ENCODE results near the gene PLEKHA4.

The PLEKHA4 gene

DNA sequence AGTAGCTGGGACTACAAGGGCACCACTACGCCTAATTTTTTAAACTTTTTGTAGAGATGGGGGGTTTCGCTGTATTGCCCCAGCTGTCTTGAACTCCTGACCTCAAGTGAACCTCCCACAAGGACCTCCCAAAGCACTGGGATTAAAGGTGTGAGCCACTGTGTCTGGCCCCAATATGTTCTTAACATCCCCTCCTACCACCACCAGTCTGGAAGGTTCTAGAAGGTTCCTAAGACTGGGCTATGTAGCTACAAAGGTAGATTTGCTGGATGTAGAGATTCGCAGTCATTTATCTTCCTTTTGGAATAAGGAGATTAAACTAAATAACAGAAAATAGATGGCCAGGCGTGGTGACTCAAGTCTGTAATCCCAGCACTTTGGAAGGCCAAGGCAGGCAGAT is 37.5 kb downstream of the PLEKHA4 start:
- no peaks in the 10 kb centered on the region for H3K9me3 ChIP-seq (ENCODE audit: control insufficient read depth, low read length)
- peaks cover 8% of the 10 kb centered on the region for H3K4me1 ChIP-seq (ENCODE audit: control insufficient read depth, insufficient read depth, low read length)
- no peaks in the 10 kb centered on the region for H3K27me3 ChIP-seq (ENCODE audit: control insufficient read depth, insufficient read depth, low read length)
- no peak overlapping the region for H3K4me3 ChIP-seq (ENCODE audit: low read length)
- no peaks in the 10 kb centered on the region for H3K36me3 ChIP-seq (ENCODE audit: control insufficient read depth, insufficient read depth, low read length)
- no peak overlapping the region for H3K9ac ChIP-seq (ENCODE audit: low read length)

DNA sequence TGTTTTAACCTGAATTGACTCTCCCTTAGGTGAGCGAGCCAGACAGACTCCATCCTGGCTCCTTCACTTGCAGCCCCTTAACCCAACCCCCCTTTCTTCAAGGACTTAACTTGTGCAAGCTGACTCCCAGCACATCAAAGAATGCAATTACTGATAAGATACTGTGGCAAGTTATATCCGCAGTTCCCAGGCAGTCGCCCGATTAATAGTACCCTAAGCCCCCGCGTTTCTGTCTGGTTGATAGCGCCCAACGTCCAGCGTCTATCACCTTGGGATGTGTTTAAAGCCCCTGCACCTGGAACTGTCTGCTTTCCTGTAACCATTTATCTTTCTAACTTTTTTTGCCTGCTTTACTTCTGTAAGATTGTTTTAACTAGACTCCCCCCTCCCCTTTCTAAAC is 38.3 kb downstream of the PLEKHA4 start:
- Histone ChIP-seq H3K4me3 (ENCODE audit: low read length) (no peak overlapping the region), H3K4me1 (ENCODE audit: control insufficient read depth, insufficient read depth, low read length) (no peaks in the 10 kb centered on the region), H3K36me3 (ENCODE audit: control insufficient read depth, insufficient read depth, low read length) (no peaks in the 10 kb centered on the region), H3K9me3 (ENCODE audit: control insufficient read depth, low read length) (no peaks in the 10 kb centered on the region), H3K27me3 (ENCODE audit: control insufficient read depth, insufficient read depth, low read length) (no peaks in the 10 kb centered on the region), H3K9ac (ENCODE audit: low read length) (no peak overlapping the region)

DNA sequence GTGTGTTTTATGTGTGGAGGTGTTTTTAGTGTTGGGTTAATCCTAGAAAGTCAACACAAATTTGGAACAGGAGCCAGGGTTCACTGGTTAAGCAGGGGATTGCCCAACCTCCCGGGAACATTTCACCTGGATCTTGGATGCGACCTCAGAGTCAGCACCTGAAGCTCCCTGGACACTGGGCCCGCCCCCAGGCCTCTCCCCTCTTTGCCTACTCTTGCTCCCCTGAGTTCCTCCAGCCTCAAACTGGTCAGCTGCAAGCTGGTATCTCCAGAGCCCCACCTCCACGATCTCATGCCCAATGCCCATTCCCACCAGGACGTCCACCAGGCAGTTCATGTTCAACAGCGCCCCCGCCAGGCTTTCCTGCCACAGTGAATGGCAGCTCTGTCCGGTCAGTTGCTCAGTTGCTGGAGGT is 41.8 kb downstream of the PLEKHA4 start:
- Histone ChIP-seq H3K4me3 (ENCODE audit: low read length) (no peak overlapping the region), H3K9ac (ENCODE audit: low read length) (no peak overlapping the region), H3K9me3 (ENCODE audit: control insufficient read depth, low read length) (no peaks in the 10 kb centered on the region), H3K36me3 (ENCODE audit: control insufficient read depth, insufficient read depth, low read length) (no peaks in the 10 kb centered on the region), H3K27me3 (ENCODE audit: control insufficient read depth, insufficient read depth, low read length) (no peaks in the 10 kb centered on the region), H3K4me1 (ENCODE audit: control insufficient read depth, insufficient read depth, low read length) (no peaks in the 10 kb centered on the region)

DNA sequence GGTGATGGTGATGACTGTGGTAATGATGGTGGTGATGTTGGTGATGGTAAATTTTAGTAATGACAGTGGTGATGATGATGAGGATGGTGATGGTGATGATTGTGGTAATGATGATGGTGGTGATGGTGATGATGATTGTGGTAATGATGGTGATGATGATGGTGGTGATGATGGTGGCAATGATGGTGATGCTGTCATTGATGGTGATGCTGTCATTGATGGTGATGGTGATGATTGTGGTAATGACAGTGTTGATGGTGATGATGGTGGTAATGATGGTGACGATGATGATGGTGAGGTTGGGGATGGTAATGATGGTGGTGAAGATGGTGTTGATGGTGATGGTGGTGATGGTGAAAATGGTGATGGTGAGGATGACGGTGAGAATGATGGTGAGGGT is 45.9 kb downstream of the PLEKHA4 start:
- H3K4me3 ChIP-seq (ENCODE audit: low read length) = no peak overlapping the region
- H3K9me3 ChIP-seq (ENCODE audit: control insufficient read depth, low read length) = no peaks in the 10 kb centered on the region
- H3K9ac ChIP-seq (ENCODE audit: low read length) = no peak overlapping the region
- no peaks in the 10 kb centered on the region for H3K36me3 ChIP-seq (ENCODE audit: control insufficient read depth, insufficient read depth, low read length)
- H3K4me1 ChIP-seq (ENCODE audit: control insufficient read depth, insufficient read depth, low read length) = peaks cover 16% of the 10 kb centered on the region
- H3K27me3 ChIP-seq (ENCODE audit: control insufficient read depth, insufficient read depth, low read length) = no peaks in the 10 kb centered on the region

DNA sequence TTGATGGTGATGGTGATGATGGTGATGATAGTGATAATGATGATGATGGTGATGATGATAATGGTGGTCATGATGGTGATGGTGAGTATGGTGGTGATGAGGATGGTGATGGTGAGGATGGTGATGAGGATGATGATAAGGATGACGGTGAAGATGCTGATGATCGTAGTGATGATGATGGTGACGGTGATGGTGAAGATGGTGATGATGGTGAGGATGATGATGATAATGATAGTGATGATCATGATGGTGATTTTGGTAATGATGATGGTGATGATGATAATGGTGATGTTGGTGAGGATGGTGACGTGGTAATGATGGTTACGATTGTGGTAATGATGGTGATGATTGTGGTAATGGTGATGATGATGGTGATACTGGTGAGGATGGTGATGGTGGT is 46.8 kb downstream of the PLEKHA4 start:
- Histone ChIP-seq H3K4me1 (ENCODE audit: control insufficient read depth, insufficient read depth, low read length) (peaks cover 16% of the 10 kb centered on the region), H3K9me3 (ENCODE audit: control insufficient read depth, low read length) (no peaks in the 10 kb centered on the region), H3K9ac (ENCODE audit: low read length) (no peak overlapping the region), H3K36me3 (ENCODE audit: control insufficient read depth, insufficient read depth, low read length) (no peaks in the 10 kb centered on the region), H3K27me3 (ENCODE audit: control insufficient read depth, insufficient read depth, low read length) (no peaks in the 10 kb centered on the region), H3K4me3 (ENCODE audit: low read length) (no peak overlapping the region)

DNA sequence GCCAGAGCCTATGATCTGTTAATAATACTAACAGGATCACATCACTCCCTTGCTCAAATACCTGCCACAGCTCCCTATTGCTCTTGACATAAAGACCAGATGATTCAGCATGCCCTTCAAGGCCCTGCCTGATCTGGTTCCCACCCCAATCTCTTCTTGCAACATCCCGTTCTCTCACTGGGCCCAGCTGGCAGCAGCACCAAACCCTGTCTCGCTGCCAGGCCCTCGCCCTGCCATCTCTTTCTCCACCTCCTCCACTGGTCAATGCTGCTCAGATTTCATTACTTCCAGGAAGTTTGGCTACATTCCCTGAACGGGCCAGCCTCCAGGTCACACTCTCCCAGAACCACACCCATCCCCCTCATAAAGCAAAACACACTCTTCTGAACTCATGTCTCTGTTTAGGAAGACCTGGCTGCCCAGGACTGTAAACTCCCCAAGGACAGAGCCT is 49.0 kb downstream of the PLEKHA4 start:
- Histone ChIP-seq H3K4me3 (ENCODE audit: low read length) (no peak overlapping the region), H3K27me3 (ENCODE audit: control insufficient read depth, insufficient read depth, low read length) (no peaks in the 10 kb centered on the region), H3K4me1 (ENCODE audit: control insufficient read depth, insufficient read depth, low read length) (peaks cover 22% of the 10 kb centered on the region), H3K36me3 (ENCODE audit: control insufficient read depth, insufficient read depth, low read length) (no peaks in the 10 kb centered on the region), H3K9ac (ENCODE audit: low read length) (peak overlapping the region; percentile 18), H3K9me3 (ENCODE audit: control insufficient read depth, low read length) (no peaks in the 10 kb centered on the region)

DNA sequence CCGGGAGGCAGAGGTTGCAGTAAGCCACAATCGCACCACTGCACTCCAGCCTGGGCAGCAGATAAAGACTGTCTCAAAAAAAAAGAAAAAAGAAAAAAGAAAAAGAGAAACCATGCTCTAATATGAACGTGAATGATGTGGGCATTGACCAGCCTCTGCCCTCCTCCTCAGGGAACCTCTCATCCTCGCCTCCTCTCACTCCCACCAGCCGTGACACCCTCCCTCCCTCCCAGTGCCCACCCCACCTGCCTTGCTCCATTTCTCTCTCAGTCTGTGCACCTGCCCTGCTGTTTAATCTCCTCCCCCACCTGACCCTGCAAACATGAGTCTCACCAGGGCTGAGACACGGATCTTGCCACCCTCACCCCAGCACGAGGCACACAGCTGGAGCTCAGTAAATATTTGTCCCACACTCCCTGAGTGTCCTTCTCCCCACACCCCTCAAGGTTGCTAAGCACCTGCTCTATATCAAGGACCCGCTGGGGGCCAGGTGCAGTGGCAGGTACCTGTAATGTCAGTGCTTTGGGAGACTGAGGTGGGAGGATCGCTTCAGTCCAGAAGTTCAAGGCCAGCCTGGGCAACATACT is 50.1 kb downstream of the PLEKHA4 start:
- H3K9ac ChIP-seq (ENCODE audit: low read length) = no peak overlapping the region
- peaks cover 22% of the 10 kb centered on the region for H3K4me1 ChIP-seq (ENCODE audit: control insufficient read depth, insufficient read depth, low read length)
- no peaks in the 10 kb centered on the region for H3K27me3 ChIP-seq (ENCODE audit: control insufficient read depth, insufficient read depth, low read length)
- H3K9me3 ChIP-seq (ENCODE audit: control insufficient read depth, low read length) = no peaks in the 10 kb centered on the region
- no peaks in the 10 kb centered on the region for H3K36me3 ChIP-seq (ENCODE audit: control insufficient read depth, insufficient read depth, low read length)
- H3K4me3 ChIP-seq (ENCODE audit: low read length) = no peak overlapping the region

DNA sequence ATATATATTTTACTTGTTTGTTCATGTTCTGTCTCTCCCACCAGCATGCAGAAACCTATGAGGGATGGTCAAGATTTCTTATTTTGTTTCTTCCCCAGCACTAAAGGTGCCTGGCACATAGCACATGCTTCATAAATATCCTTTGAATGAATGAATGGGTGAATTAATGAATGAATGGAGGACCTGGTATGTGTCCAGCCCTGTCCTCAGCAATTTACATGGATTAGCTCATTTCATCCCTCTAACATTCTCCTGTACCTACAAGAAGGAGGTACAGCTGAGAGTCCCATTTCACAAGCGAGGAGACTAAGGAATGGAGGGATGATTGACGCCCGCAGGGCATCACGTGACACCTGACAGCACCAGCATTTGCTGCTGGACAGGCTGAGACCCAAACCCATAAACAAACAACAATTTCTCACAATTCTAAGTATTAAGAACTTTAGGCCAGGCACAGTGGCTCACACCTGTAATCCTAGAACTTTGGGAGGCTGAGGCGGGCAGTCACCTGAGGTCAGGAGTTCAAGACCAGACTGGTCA is 50.8 kb downstream of the PLEKHA4 start:
- no peaks in the 10 kb centered on the region for H3K27me3 ChIP-seq (ENCODE audit: control insufficient read depth, insufficient read depth, low read length)
- no peak overlapping the region for H3K9ac ChIP-seq (ENCODE audit: low read length)
- no peaks in the 10 kb centered on the region for H3K9me3 ChIP-seq (ENCODE audit: control insufficient read depth, low read length)
- H3K4me3 ChIP-seq (ENCODE audit: low read length) = no peak overlapping the region
- no peaks in the 10 kb centered on the region for H3K36me3 ChIP-seq (ENCODE audit: control insufficient read depth, insufficient read depth, low read length)
- peaks cover 23% of the 10 kb centered on the region for H3K4me1 ChIP-seq (ENCODE audit: control insufficient read depth, insufficient read depth, low read length)

DNA sequence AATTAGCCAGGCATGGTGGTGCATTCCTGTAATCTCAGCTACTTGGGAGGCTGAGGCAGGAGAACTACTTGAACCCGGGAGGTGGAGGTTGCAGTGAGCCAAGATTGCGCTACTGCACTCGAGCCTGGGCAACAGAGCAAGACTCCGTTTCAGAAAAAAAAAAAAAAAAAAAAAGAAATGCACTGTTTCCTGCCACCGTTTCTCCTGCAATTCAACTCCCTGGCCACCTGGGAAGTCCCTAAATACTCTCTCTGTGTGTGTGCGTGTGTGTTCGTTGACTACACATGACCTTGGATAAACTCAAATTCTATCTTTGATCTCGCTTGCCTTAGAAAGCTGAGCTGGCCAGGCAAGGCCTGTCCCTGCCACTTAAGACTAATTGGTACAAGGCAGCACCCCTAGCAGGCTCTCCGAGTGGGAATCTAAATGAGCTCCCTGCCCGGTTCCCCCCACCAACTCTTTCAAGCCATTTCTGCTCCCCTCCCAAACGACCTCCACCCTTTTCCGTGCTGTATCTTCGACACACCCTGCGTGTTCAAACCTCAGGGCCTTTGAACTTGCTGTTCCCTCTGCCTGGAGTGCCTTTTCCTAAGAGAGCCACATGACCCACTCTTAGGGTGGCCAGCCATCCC is 52.4 kb downstream of the PLEKHA4 start:
- Histone ChIP-seq H3K36me3 (ENCODE audit: control insufficient read depth, insufficient read depth, low read length) (no peaks in the 10 kb centered on the region), H3K9me3 (ENCODE audit: control insufficient read depth, low read length) (no peaks in the 10 kb centered on the region), H3K4me3 (ENCODE audit: low read length) (no peak overlapping the region), H3K9ac (ENCODE audit: low read length) (peak overlapping the region; percentile 43), H3K4me1 (ENCODE audit: control insufficient read depth, insufficient read depth, low read length) (peaks cover 25% of the 10 kb centered on the region), H3K27me3 (ENCODE audit: control insufficient read depth, insufficient read depth, low read length) (no peaks in the 10 kb centered on the region)

DNA sequence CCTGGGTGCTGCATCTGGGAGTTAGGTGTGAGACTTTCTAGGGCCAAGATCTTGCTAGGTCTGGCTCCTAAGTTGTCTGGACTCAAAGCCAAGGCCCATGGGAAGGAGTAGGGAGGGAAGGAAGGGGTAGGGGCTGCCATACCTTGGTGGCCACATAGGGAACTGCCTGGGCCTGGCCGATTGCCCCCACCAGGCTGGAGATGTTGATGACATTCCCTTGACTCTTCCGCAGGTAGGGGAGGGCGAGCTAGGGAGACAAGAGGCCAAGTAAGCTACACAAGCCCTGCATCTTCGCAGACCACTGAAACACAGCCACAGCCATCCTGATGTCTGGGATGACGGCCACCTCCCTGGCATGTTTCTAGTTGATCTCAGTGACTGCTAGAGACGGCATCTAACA is 53.5 kb downstream of the PLEKHA4 start:
- peaks cover 34% of the 10 kb centered on the region for H3K4me1 ChIP-seq (ENCODE audit: control insufficient read depth, insufficient read depth, low read length)
- no peak overlapping the region for H3K9ac ChIP-seq (ENCODE audit: low read length)
- no peaks in the 10 kb centered on the region for H3K36me3 ChIP-seq (ENCODE audit: control insufficient read depth, insufficient read depth, low read length)
- H3K27me3 ChIP-seq (ENCODE audit: control insufficient read depth, insufficient read depth, low read length) = no peaks in the 10 kb centered on the region
- H3K9me3 ChIP-seq (ENCODE audit: control insufficient read depth, low read length) = no peaks in the 10 kb centered on the region
- H3K4me3 ChIP-seq (ENCODE audit: low read length) = no peak overlapping the region

DNA sequence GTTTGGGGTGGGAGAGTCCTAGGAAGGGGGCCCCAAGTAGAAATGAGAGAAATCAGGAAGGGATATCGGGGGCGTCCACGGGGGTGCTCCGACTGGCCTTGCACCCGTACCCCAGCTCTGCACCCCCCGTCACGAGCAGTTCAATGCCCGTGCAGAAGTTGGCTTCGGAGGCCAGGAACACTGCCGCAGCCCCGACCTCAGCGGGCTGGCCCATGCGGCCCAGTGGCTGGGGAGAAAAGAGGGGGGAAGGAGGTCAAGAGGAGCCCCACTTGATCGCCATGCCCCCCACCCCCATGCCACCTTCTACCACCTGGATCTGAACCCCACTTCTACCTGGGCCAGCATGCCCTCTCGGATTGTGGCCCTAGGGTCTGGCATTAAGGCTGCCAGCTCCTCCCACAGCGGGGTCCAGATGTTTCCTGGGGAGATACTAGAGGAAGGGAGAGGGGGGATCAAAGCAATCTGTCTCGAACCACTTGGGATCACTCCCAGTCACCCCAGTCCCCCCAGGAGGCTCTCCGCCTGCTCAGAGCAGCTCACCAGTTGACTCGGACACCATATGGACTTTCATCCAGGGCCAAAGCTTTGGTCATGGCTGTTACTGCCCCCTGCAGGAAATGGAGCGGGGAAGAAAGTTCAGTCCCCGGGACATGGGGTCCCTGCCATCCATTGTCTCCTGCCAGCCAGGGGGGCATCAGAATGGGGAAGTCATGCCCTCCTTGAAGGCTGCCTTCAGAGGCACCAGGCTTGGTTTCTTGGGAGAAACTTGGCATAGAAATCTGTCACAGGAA is 55.1 kb downstream of the PLEKHA4 start:
- Histone ChIP-seq H3K27me3 (ENCODE audit: control insufficient read depth, insufficient read depth, low read length) (no peaks in the 10 kb centered on the region), H3K4me3 (ENCODE audit: low read length) (no peak overlapping the region), H3K36me3 (ENCODE audit: control insufficient read depth, insufficient read depth, low read length) (no peaks in the 10 kb centered on the region), H3K9me3 (ENCODE audit: control insufficient read depth, low read length) (no peaks in the 10 kb centered on the region), H3K9ac (ENCODE audit: low read length) (no peak overlapping the region), H3K4me1 (ENCODE audit: control insufficient read depth, insufficient read depth, low read length) (peaks cover 20% of the 10 kb centered on the region)
